Heart right ventricle (tissue), 16 donors: ENCODE data around the gene NMNAT1. TPM values are rescaled to one million over a fixed set of nuclear protein-coding genes. Genes with fewer than 3 reads are reported as not detected.
A peak's percentile ranks its signal among the peaks of the same experiment; 100 is the strongest.
"Not testable (repeated sequence)": the region's sequence is repeated elsewhere in the genome, so short reads cannot be mapped to it uniquely, and the experiment has no call there.

Experiments
- ATAC-seq, 8 donors: fragments of 200-7000 bp; cut with Tn5 transposase; one replicate each; pipeline ENCODE4 v1.9.1; 2020; ENCODE audit warnings: mild to moderate bottlenecking in 8 of 8, moderate library complexity in 8 of 8, moderate number of reproducible peaks in 1 of 8
- DNase-seq, 2 donors: peaks; one replicate each; pipeline ENCODE4 v3.0.0-alpha.2; 2020
- H3K27ac ChIP-seq, 10 donors: fragments of 200-600 bp; sonication (generic) in 2 of 10; one replicate each; pipeline versions ENCODE4 v1.5.0 to v1.8.0; 2020 to 2022; ENCODE audit warnings: mild to moderate bottlenecking in 3 of 10
- H3K27me3 ChIP-seq, 7 donors: fragments of 200-600 bp; one replicate each; pipeline ENCODE4 v1.8.0; 2021 to 2022; ENCODE audit warnings: mild to moderate bottlenecking in 2 of 7
- H3K36me3 ChIP-seq, 9 donors: fragments of 200-600 bp; sonication (generic) in 1 of 9; one replicate each; pipeline versions ENCODE4 v1.5.0 to v1.8.0; 2020 to 2022; ENCODE audit warnings: mild to moderate bottlenecking in 2 of 9
- H3K4me1 ChIP-seq, 9 donors: fragments of 200-600 bp; sonication (generic) in 1 of 9; one replicate each; pipeline versions ENCODE4 v1.5.0 to v1.8.0; 2020 to 2022; ENCODE audit warnings: mild to moderate bottlenecking in 4 of 9
- H3K4me3 ChIP-seq, 10 donors: fragments of 200-600 bp; sonication (generic) in 2 of 10; one replicate each; pipeline versions ENCODE4 v1.5.0 to v1.8.0; 2020 to 2022; ENCODE audit warnings: mild to moderate bottlenecking in 7 of 10, moderate library complexity in 2 of 10
- H3K9me3 ChIP-seq, 11 donors: fragments of 200-600 bp in 10 of 11; sonication (generic) in 2 of 11; one replicate each; pipeline versions ENCODE4 v1.5.0 to v1.8.0; 2013 to 2022; ENCODE audit warnings: mild to moderate bottlenecking in 2 of 11, control low read depth in 1 of 11, moderate library complexity in 1 of 11
- WGBS, 2 donors: extraction: QIAGEN DNeasy Blood & Tissue Kit; methylation state at CpG; one replicate each; pipeline ENCODE4 v1.1.7; 2013; ENCODE audit warnings: inconsistent platforms in 1 of 2; 5-methylcytosine and 5-hydroxymethylcytosine counted together
- intact Hi-C, 10 donors: fragments of 100-400 bp; cut with DNase I; formaldehyde crosslinking; loops; one replicate each; pipeline versions ENCODE4 v1.11.1 to v1.14.2; 2022
- polyA plus RNA-seq, 2 donors: library from polyadenylated mRNA; stranded (reverse); fragments of 200-250 nt; gene quantifications; one replicate each; pipeline ENCODE4 v1.2.3, GENCODE V29; 2013
- total RNA-seq, 10 donors: library from RNA; stranded (reverse); fragmentation: NEBNext Ultra II Directional in 3 of 10; extraction: Animal tissue kit (Norgen Biotek cat#: 25700) in 3 of 10; gene quantifications; one replicate each; pipeline versions ENCODE4 v1.2.1 to v1.2.4, GENCODE V29; 2021 to 2023
- TF ChIP-seq, protein P1 (sequence below), 9 donors: fragments of 200-600 bp; sonication (generic) in 2 of 9; IDR thresholded peaks; one replicate each; pipeline versions ENCODE4 v1.5.0 to v1.8.0; 2021 to 2022; ENCODE audit warnings: antibody characterized with exemption in 9 of 9, mild to moderate bottlenecking in 5 of 9, moderate library complexity in 1 of 9
- donor health status: Arrhythmogenic right ventricular cardiomyopathy.
- donor health status: ischemic (EF 13 %, LVEDD 7.1; RV severe dilation, severe dysfunction).
- donor health status: healthy with polysubstance abuse.
- donor health status: DM: no; HTN: yes; CAD: no.
- donor health status: DM: no; HTN: no; CAD: no.
- donor health status: ischemic (EF 25% LVEDD 6.9; RV normal size, moderate dysfunction).
- donor health status: ischemic (EF 25% LVEDD 5.7; RV mildly dilated, moderate dysfunction).
- donor health status: healthy.
- donor health status: DM: yes; HTN: yes; CAD: no.
- donor health status: Ischemic cardiomyopathy.
- donor health status: ischemic (EF 35%, LVEDD 5.7; RV mildly dilated, moderate dysfunction).
- donor health status: nonischemic (EF 11% LVEDD 7.7; RV severe dilation, severe dysfunction).
- donor health status: DM: yes; HTN: yes; CAD: no.
- donor health status: PGD.
- donor health status: ischemic (EF 29% LVEDD 5.4; RV normal size, mild dysfunction).
- donor health status: nonischemic (EF 23%, LVEDD 6.1; RV moderate dilation, normal function).

Gene NMNAT1
- total and polyA plus RNA-seq, 12 donors: 9.6 to 23.7 (median 20.2) TPM

GRCh38 chr1:10001016-10001665 is 57.9 kb downstream of the NMNAT1 start:
- TF ChIP-seq, protein P1, sequence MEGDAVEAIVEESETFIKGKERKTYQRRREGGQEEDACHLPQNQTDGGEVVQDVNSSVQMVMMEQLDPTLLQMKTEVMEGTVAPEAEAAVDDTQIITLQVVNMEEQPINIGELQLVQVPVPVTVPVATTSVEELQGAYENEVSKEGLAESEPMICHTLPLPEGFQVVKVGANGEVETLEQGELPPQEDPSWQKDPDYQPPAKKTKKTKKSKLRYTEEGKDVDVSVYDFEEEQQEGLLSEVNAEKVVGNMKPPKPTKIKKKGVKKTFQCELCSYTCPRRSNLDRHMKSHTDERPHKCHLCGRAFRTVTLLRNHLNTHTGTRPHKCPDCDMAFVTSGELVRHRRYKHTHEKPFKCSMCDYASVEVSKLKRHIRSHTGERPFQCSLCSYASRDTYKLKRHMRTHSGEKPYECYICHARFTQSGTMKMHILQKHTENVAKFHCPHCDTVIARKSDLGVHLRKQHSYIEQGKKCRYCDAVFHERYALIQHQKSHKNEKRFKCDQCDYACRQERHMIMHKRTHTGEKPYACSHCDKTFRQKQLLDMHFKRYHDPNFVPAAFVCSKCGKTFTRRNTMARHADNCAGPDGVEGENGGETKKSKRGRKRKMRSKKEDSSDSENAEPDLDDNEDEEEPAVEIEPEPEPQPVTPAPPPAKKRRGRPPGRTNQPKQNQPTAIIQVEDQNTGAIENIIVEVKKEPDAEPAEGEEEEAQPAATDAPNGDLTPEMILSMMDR (IDR thresholded peaks at IDR 0.05): no peak
- DNase-seq (no peak), ATAC-seq (no peak)
- 82 to 85% methylated on average over 8 of the region's 8 CpGs for WGBS, 2 donors
- Histone ChIP-seq H3K4me3 (no peak overlapping the region), H3K27me3 (peaks cover 0 to 29% (median 11%) of the 10 kb centered on the region in 7 donors), H3K4me1 (peaks cover 0 to 24% (median 14%) of the 10 kb centered on the region in 9 donors), H3K27ac (no peak overlapping the region), H3K36me3 (peaks cover 0 to 12% (median 0%) of the 10 kb centered on the region in 9 donors), H3K9me3 (peaks cover 0 to 3% (median 0%) of the 10 kb centered on the region in 11 donors)
- intact Hi-C loops: no loop called here

DNA sequence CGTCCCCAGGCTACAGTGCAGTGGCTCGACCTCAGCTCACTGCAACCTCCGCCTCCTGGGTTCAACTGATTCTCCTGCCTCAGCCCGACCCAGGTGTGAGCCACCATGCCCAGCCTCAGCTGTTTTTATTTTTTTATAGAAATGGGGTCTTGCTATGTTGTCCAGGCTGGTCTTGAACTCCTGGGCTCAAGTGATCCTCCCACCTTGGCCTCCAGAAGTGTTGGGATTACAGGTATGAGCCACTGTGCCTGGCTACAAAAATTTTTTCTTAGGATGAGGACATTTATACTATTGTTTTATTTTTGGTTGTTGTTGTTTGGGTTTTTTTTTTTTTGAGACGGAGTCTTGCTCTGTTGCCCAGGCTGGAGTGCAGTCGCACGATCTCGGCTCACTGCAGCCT is 62.0 kb downstream of the NMNAT1 start:
- H3K4me3 ChIP-seq, DNase-seq, ATAC-seq, intact Hi-C loops, H3K27me3 ChIP-seq, H3K27ac ChIP-seq, H3K9me3 ChIP-seq: not testable (repeated sequence)
- peaks cover 0 to 18% (median 4%) of the 10 kb centered on the region in 9 donors for H3K4me1 ChIP-seq
- H3K36me3 ChIP-seq: peaks cover 0 to 34% (median 5%) of the 10 kb centered on the region in 9 donors
- 91 to 93% methylated on average over 8 of the region's 8 CpGs for WGBS, 2 donors

DNA sequence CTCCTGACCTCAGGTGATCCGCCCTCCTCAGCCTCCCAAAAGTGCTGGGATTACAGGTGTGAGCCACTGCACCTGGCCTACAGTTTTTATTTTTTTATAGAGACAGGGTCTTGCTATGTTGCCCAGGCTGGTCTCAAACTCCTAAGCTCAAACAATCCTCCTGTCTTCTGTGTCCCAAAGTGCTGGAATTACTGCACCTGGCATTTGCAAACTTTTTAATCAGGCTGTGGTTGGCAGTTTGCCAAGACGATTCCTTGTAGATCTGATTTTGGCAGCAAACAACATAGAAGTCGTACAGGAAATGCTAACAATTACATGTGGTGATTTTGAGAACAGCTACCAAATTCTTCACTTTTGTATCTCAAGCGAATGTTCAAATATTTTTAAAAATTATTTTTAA is 63.9 kb downstream of the NMNAT1 start:
- 42 to 44% methylated on average over 4 of the region's 4 CpGs for WGBS, 2 donors
- TF ChIP-seq, protein P1 (IDR thresholded peaks at IDR 0.05): no peak
- intact Hi-C loops: no loop called here
- ATAC-seq (no peak), DNase-seq (peak in 1 of 2 donors; percentile 28)
- Histone ChIP-seq H3K4me1 (peaks cover 0 to 18% (median 4%) of the 10 kb centered on the region in 9 donors), H3K27ac (peak overlapping the region in 3 of 10 donors; percentile 15 to 19 (median 15)), H3K36me3 (peaks cover 0 to 49% (median 5%) of the 10 kb centered on the region in 9 donors), H3K9me3 (no peaks in the 10 kb centered on the region), H3K4me3 (no peak overlapping the region), H3K27me3 (no peaks in the 10 kb centered on the region)

DNA sequence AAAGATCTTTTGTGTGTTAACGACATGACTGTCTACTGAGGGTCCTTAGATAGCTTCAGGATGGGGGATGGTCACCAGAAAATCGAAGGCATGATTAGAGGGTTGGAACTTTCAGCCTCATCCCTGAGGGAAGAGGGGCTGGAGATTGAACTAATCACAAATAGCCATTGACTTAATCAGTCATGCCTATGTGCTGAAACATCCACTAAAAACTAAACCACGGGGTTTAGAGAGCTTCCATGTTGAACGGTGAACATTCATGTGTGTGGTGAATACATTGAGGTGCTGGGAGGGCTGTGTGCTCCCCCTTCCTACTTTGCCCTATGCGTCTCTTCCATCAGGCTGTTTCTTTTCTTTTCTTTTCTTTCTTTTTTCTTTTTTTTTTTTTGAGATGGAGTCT is 70.7 kb downstream of the NMNAT1 start:
- Histone ChIP-seq H3K36me3 (peaks cover 0 to 50% (median 0%) of the 10 kb centered on the region in 9 donors), H3K4me3 (no peak overlapping the region), H3K27ac (no peak overlapping the region), H3K27me3 (no peaks in the 10 kb centered on the region), H3K4me1 (peaks cover 0 to 10% (median 0%) of the 10 kb centered on the region in 9 donors), H3K9me3 (no peaks in the 10 kb centered on the region)
- no peak for ATAC-seq
- WGBS, 2 donors: 83 to 84% methylated on average over 5 of the region's 5 CpGs
- no peak for DNase-seq
- intact Hi-C loops: no loop called here
- TF ChIP-seq, protein P1 (IDR thresholded peaks at IDR 0.05): no peak

DNA sequence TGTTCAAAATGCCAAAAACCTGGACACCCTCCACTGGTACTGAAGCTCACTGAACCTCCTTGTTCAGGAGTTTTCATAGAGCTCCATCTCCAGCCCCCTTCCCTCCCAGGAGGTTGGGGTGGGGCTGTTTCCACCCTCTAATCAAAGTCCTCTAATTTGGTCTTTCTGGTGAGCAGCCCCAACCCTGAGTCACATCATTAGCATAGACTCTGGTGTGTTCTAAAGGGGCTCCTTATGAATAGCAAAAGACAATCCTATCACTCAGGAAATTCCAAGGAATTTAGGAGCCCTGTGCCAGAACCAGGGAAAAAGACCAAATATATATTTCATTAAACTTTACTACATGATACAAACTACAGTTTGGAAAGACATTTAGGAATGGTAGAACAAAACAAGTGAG is 76.3 kb downstream of the NMNAT1 start:
- H3K36me3 ChIP-seq: peaks cover 0 to 9% (median 0%) of the 10 kb centered on the region in 9 donors
- DNase-seq (no peak), ATAC-seq (no peak)
- TF ChIP-seq, protein P1 (IDR thresholded peaks at IDR 0.05): no peak
- H3K4me3 ChIP-seq: no peak overlapping the region
- no peaks in the 10 kb centered on the region for H3K27me3 ChIP-seq
- intact Hi-C loops: no loop called here
- no peak overlapping the region for H3K27ac ChIP-seq
- no peaks in the 10 kb centered on the region for H3K9me3 ChIP-seq
- H3K4me1 ChIP-seq: peaks cover 0 to 10% (median 0%) of the 10 kb centered on the region in 9 donors
